ENCODE results near the gene SEMA4A. TPM values are rescaled to one million over a fixed set of nuclear protein-coding genes. Genes with fewer than 3 reads are reported as not detected.

Gene SEMA4A
- polyA plus RNA-seq, 1 of the 3 experiments (the other 2 are of a cell fraction) = 1.3 TPM

DNA sequence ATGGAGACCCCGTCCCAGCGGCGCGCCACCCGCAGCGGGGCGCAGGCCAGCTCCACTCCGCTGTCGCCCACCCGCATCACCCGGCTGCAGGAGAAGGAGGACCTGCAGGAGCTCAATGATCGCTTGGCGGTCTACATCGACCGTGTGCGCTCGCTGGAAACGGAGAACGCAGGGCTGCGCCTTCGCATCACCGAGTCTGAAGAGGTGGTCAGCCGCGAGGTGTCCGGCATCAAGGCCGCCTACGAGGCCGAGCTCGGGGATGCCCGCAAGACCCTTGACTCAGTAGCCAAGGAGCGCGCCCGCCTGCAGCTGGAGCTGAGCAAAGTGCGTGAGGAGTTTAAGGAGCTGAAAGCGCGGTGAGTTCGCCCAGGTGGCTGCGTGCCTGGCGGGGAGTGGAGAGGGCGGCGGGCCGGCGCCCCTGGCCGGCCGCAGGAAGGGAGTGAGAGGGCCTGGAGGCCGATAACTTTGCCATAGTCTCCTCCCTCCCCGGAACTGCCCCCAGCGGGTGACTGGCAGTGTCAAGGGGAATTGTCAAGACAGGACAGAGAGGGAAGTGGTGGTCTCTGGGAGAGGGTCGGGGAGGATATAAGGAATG lies 38.4 kb upstream of the SEMA4A start:
- WGBS (ENCODE audit: low lambda C conversion rate) = under 1% methylated on average over 21 of the region's 49 CpGs
- Histone ChIP-seq H4K20me1 (ENCODE audit: insufficient read depth) (peaks cover 54% of the 10 kb centered on the region), H3K9me2 (no peaks in the 10 kb centered on the region), H3K79me2 (ENCODE audit: insufficient read depth) (peaks cover 63% of the 10 kb centered on the region), H2AFZ (ENCODE audit: low read depth) (no peak overlapping the region), H3K27ac (ENCODE audit: low read depth in 2 of 2, low read length in 1 of 2) (peak overlapping the region; percentile 80 to 100), H3K9ac (peak overlapping the region; percentile 100), H3K9me3 (no peaks in the 10 kb centered on the region), H3K36me3 (replicated peaks in 1 of 2; ENCODE audit: control insufficient read depth in 1 of 2, insufficient read depth in 2 of 2, low read length in 1 of 2) (peaks cover 0 to 38% of the 10 kb centered on the region in 2 experiments), H3K27me3 (ENCODE audit: insufficient read depth) (no peaks in the 10 kb centered on the region), H3F3A (replicated peaks; ENCODE audit: insufficient read depth) (peaks cover 56% of the 10 kb centered on the region), H3K4me2 (peak overlapping the region; percentile 95), H3K4me1 (ENCODE audit: control insufficient read depth in 1 of 2, insufficient read depth in 2 of 2, low read depth in 1 of 2, low read length in 1 of 2) (peaks cover 32 to 49% of the 10 kb centered on the region in 2 experiments; a peak in 3 of 4 replicates), H3K4me3 (ENCODE audit: low read depth in 2 of 2, low read length in 1 of 2) (peak overlapping the region; percentile 74 to 94)
- CTCF ChIA-PET = interaction anchor here (1.0 to 40.5 kb wide), 5 partner anchors 10 to 177 kb away, joined by 3 to 1559 read pairs (median 8); partner anchors contain the start of gene MEX3A
- peak; percentile 70 for DNase-seq
- TF ChIP-seq PBX3 (IDR thresholded peaks at IDR 0.05) (no peak; the same call in 1 of the 2 replicates), ZBTB33 (IDR thresholded peaks at IDR 0.05; ENCODE audit: borderline replicate concordance, low read depth) (no peak), GATA2 (CRISPR knock-in tag; IDR thresholded peaks at IDR 0.05) (no peak), FOXM1 (IDR thresholded peaks at IDR 0.05; ENCODE audit: low read depth) (no peak), CHD2 (IDR thresholded peaks at IDR 0.05; ENCODE audit: low read length, partially characterized antibody) (no peak), ELF1 (IDR thresholded peaks at IDR 0.05) (0 out of 2 replicates have a peak, but pooled peaks have one; percentile 1), YY1 (IDR thresholded peaks at IDR 0.05; ENCODE audit: low read depth) (no peak), FOSL2 (IDR thresholded peaks at IDR 0.05; ENCODE audit: borderline replicate concordance, low read depth) (no peak), SIN3A (IDR thresholded peaks at IDR 0.05; ENCODE audit: borderline replicate concordance, low read depth, low read length) (peak; percentile 32; the same call in 1 of the 2 replicates), SMC3 (IDR thresholded peaks at IDR 0.05; ENCODE audit: low read depth, low read length) (no peak), RFX5 (IDR thresholded peaks at IDR 0.05; ENCODE audit: low read length) (no peak), JUND (IDR thresholded peaks at IDR 0.05) (no peak), MXI1 (IDR thresholded peaks at IDR 0.05; ENCODE audit: low read depth, low read length) (0 out of 2 replicates have a peak, but pooled peaks have one; percentile 3), FOXJ3 (CRISPR knock-in tag; IDR thresholded peaks at IDR 0.05) (no peak), USF1 (IDR thresholded peaks at IDR 0.05; ENCODE audit: borderline replicate concordance, low read depth) (no peak), NFIC (IDR thresholded peaks at IDR 0.05; ENCODE audit: borderline replicate concordance) (no peak)
- POLR2A ChIA-PET = interaction anchor here (1.4 to 2.3 kb wide), 5 partner anchors 8 to 14 kb away, joined by 3 to 8 read pairs (median 6); no protein-coding TSS in a partner anchor
